ENCODE measurements around the gene TAX1BP3. TPM values are rescaled to one million over a fixed set of nuclear protein-coding genes. Genes with fewer than 3 reads are reported as not detected.

TAX1BP3 gene
- total and polyA plus RNA-seq, 2 of the 13 experiments (the other 11 are each of a cell fraction or from before 2014, with no cell fraction given) = 16.7 to 45.1 TPM

DNA sequence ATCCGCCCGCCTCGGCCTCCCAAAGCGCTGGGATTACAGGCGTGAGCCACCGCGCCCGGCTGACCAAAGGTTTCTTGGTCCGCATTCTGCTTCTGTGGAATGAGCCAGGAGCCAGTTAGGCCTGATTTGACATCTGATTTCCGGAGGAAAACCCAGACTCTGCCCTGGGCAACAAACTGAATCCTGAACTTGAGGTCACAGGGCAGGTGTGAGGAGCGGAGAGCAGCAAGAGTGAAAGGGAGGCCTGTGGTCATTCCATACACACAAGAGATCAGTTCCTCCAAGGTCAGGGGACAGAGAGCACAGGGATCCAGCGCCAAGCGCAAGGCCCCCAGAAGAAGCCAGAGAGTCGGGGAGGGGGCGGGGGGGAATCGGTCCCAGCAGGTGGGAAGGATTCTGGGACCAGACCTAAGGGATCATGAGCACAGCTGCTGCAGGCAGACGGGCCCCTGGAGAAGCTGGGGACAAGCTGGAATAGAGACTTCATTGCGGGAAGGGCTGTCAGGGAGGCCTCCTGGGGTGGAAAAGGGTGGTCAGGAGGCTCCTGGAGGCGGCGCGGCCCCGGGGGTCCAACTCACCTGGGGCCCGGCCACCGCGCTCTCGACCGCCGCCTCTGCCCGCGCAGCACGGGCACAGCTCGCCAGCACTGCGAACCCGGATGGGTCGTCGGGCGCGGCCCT lies 32.8 kb downstream of the TAX1BP3 start (continued):
- TF ChIP-seq MTA1 (CRISPR knock-in tag; IDR thresholded peaks at IDR 0.05; ENCODE audit: borderline replicate concordance) (no peak), ZNF256 (CRISPR knock-in tag; conservative IDR thresholded peaks at IDR 0.05) (no peak), BRD4 (CRISPR knock-in tag; IDR thresholded peaks at IDR 0.05) (no peak; the same call in 1 of the 2 replicates), ZNF329 (CRISPR knock-in tag; IDR thresholded peaks at IDR 0.05; ENCODE audit: low read depth) (no peak), ZNF510 (CRISPR knock-in tag; IDR thresholded peaks at IDR 0.05; ENCODE audit: low read depth) (no peak; the same call in 1 of the 2 replicates), GFI1 (CRISPR knock-in tag; IDR thresholded peaks at IDR 0.05; ENCODE audit: borderline replicate concordance) (no peak), ZNF24 (IDR thresholded peaks at IDR 0.05) (no peak), HDAC1 (CRISPR knock-in tag; IDR thresholded peaks at IDR 0.05) (no peak; the same call in 1 of the 2 replicates), ZNF496 (CRISPR knock-in tag; IDR thresholded peaks at IDR 0.05; ENCODE audit: insufficient replicate concordance) (no peak), FOXC1 (CRISPR knock-in tag; IDR thresholded peaks at IDR 0.05; ENCODE audit: borderline replicate concordance) (peak; percentile 92), SRSF1 (optimal IDR thresholded peaks at IDR 0.05; ENCODE audit: low read depth, low read length) (no peak), FLYWCH1 (CRISPR knock-in tag; IDR thresholded peaks at IDR 0.05) (no peak), NPAS2 (CRISPR knock-in tag; IDR thresholded peaks at IDR 0.05; ENCODE audit: borderline replicate concordance) (no peak), ZNF850 (CRISPR knock-in tag; conservative IDR thresholded peaks at IDR 0.05) (no peak), ZNF839 (CRISPR knock-in tag; IDR thresholded peaks at IDR 0.05; ENCODE audit: borderline replicate concordance) (no peak), ZNF577 (CRISPR knock-in tag; IDR thresholded peaks at IDR 0.05; ENCODE audit: borderline replicate concordance, low read depth) (no peak), ZNF556 (CRISPR knock-in tag; IDR thresholded peaks at IDR 0.05; ENCODE audit: borderline replicate concordance) (no peak; the same call in 1 of the 2 replicates), ZNF567 (CRISPR knock-in tag; IDR thresholded peaks at IDR 0.05; ENCODE audit: borderline replicate concordance) (no peak), ZBTB14 (CRISPR knock-in tag; IDR thresholded peaks at IDR 0.05) (no peak), ZNF367 (CRISPR knock-in tag; IDR thresholded peaks at IDR 0.05; ENCODE audit: borderline replicate concordance) (no peak), KMT2A (CRISPR knock-in tag; IDR thresholded peaks at IDR 0.05) (no peak), CREBL2 (CRISPR knock-in tag; IDR thresholded peaks at IDR 0.05; ENCODE audit: borderline replicate concordance) (no peak), KDM5B (CRISPR knock-in tag; IDR thresholded peaks at IDR 0.05; ENCODE audit: borderline replicate concordance) (no peak), ZNF264 (CRISPR knock-in tag; IDR thresholded peaks at IDR 0.05) (no peak)
- TF ChIP-seq, protein P1, sequence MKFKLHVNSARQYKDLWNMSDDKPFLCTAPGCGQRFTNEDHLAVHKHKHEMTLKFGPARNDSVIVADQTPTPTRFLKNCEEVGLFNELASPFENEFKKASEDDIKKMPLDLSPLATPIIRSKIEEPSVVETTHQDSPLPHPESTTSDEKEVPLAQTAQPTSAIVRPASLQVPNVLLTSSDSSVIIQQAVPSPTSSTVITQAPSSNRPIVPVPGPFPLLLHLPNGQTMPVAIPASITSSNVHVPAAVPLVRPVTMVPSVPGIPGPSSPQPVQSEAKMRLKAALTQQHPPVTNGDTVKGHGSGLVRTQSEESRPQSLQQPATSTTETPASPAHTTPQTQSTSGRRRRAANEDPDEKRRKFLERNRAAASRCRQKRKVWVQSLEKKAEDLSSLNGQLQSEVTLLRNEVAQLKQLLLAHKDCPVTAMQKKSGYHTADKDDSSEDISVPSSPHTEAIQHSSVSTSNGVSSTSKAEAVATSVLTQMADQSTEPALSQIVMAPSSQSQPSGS (CRISPR knock-in tag; IDR thresholded peaks at IDR 0.05) = no peak
- TF ChIP-seq, protein P2, sequence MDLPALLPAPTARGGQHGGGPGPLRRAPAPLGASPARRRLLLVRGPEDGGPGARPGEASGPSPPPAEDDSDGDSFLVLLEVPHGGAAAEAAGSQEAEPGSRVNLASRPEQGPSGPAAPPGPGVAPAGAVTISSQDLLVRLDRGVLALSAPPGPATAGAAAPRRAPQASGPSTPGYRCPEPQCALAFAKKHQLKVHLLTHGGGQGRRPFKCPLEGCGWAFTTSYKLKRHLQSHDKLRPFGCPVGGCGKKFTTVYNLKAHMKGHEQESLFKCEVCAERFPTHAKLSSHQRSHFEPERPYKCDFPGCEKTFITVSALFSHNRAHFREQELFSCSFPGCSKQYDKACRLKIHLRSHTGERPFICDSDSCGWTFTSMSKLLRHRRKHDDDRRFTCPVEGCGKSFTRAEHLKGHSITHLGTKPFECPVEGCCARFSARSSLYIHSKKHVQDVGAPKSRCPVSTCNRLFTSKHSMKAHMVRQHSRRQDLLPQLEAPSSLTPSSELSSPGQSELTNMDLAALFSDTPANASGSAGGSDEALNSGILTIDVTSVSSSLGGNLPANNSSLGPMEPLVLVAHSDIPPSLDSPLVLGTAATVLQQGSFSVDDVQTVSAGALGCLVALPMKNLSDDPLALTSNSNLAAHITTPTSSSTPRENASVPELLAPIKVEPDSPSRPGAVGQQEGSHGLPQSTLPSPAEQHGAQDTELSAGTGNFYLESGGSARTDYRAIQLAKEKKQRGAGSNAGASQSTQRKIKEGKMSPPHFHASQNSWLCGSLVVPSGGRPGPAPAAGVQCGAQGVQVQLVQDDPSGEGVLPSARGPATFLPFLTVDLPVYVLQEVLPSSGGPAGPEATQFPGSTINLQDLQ (CRISPR knock-in tag; IDR thresholded peaks at IDR 0.05) = no peak
